ENCODE measurements around the gene SH3GL1. TPM values are rescaled to one million over a fixed set of nuclear protein-coding genes. Genes with fewer than 3 reads are reported as not detected.

SH3GL1 gene
- total and polyA plus RNA-seq, 2 of the 4 experiments (the other 2 are of a cell fraction), result 28.1 to 138 TPM

DNA sequence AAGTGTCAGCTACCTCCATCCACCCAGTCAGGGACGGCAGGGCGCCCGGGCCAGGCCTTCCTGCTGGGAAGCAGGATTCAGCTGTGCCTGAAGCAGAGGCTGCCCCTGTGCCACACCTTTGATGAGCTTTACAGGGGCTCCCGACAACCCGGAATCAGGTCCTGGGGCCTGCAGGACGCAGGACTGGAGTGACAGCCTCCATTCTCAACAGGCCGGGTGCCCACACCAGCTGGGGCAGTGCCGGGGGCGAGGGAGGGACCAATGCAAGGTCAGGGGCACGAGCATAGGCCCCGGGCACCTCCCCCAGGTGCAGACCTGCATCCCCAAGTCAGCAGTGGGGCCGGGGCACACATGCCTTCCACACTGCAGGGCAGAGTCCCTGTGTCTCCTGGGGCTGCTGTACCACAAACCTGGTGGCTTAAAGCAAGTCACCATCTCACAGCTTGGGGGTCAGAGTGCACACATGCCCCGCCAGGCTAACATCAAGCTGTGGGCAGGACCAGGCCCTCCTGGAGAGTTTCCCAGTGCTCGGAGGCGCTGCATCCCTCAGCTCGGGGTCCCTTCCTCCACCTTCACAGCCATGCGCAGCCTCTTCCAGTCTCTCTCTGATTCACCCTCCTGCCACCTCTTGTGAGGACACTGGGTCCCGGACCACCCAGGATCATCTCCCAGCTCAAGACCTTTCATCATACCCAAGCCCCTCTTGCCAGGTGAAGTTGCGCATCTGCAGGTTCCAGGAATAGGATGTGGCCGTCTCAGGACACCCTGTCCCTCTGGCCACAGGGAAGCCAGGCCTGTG is 43.8 kb upstream of the SH3GL1 start (continued):
- no peak for TF ChIP-seq RCOR1 (IDR thresholded peaks at IDR 0.05; ENCODE audit: insufficient replicate concordance, low read length)

DNA sequence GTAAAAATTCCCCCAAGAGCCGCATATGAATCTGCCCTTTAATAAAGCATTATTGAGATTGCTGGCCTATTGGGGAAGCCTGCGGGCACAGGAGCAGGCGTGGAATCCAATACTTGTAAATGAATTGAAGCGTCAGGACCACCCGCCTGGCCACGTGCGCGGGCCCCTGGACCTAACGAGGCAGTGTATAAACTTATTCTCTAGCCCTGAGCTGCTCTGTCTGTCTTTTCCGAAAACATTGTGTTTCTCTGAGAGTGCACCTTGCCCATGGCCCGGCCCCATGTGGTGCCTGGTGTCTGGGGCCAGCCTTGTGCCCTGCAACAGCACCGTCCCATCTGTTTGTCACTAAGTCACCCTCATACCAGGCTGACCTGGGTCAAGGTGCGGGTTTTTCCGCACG is 42.8 kb upstream of the SH3GL1 start:
- Histone ChIP-seq H3K23ac (ENCODE audit: low read depth, low read length) (no peak overlapping the region), H3K27me3 (ENCODE audit: control insufficient read depth, insufficient read depth, low read length) (no peaks in the 10 kb centered on the region), H2BK120ac (ENCODE audit: low read depth, low read length) (no peak overlapping the region), H3K9ac (ENCODE audit: low read depth, low read length) (no peak overlapping the region), H2BK15ac (ENCODE audit: low read depth, low read length) (no peak overlapping the region), H2AFZ (replicated peaks; ENCODE audit: low read length, poor library complexity) (no peak overlapping the region), H2AK9ac (replicated peaks; ENCODE audit: low read depth, low read length, poor library complexity) (peak overlapping the region; percentile 57), H3K4me1 (ENCODE audit: control insufficient read depth, insufficient read depth, low read length) (no peaks in the 10 kb centered on the region), H4K8ac (ENCODE audit: low read depth in 2 of 2, low read length in 2 of 2) (no peak overlapping the region), H3K4me3 (ENCODE audit: insufficient read depth, low read depth, low read length) (no peak overlapping the region), H4K91ac (ENCODE audit: insufficient read depth, low read depth, low read length) (no peak overlapping the region), H4K5ac (ENCODE audit: low read depth, low read length) (no peak overlapping the region), H3K18ac (ENCODE audit: low read depth, low read length) (no peak overlapping the region), H3K4ac (ENCODE audit: low read depth, low read length) (no peak overlapping the region), H2AK5ac (ENCODE audit: low read depth, low read length) (no peak overlapping the region), H3K9me3 (ENCODE audit: control insufficient read depth, insufficient read depth, low read length) (no peaks in the 10 kb centered on the region), H4K20me1 (ENCODE audit: insufficient read depth, low read length) (peaks cover 10% of the 10 kb centered on the region; the same call in 1 of the 2 replicates), H3K79me1 (ENCODE audit: low read depth in 1 of 2, low read length in 2 of 2) (peaks cover 3 to 27% of the 10 kb centered on the region in 2 experiments), H2BK20ac (ENCODE audit: low read depth, low read length) (no peak overlapping the region), H3K27ac (ENCODE audit: insufficient read depth, low read length) (no peak overlapping the region), H3K36me3 (ENCODE audit: control insufficient read depth, insufficient read depth, low read length) (peaks cover 44% of the 10 kb centered on the region), H3K9me1 (ENCODE audit: insufficient read depth, low read length) (peaks cover 6% of the 10 kb centered on the region; the same call in 1 of the 2 replicates), H3K4me2 (ENCODE audit: low read depth, low read length) (no peak overlapping the region), H3K56ac (ENCODE audit: extremely low read depth, insufficient read depth, low read length) (no peak overlapping the region), H3K14ac (replicated peaks; ENCODE audit: low read depth, low read length) (no peak overlapping the region), H2BK5ac (ENCODE audit: low read depth, low read length, poor library complexity, severe bottlenecking) (no peak overlapping the region)
- dilution Hi-C loops (cut with HindIII; ENCODE audit: low sequenced_read_pairs, unreplicated experiment) (no loop called here), intact Hi-C loops (cut with micrococcal nuclease) (no loop called here), in situ Hi-C loops (cut with MboI; ENCODE audit: low sequenced_read_pairs) (no loop called here)
- ChIA-PET CTCF (no interaction called here), POLR2A (ENCODE audit: unreplicated experiment) (no interaction called here)
- TF ChIP-seq MAFK (IDR thresholded peaks at IDR 0.05; ENCODE audit: low read depth, low read length) (no peak), CEBPB (IDR thresholded peaks at IDR 0.05; ENCODE audit: low read depth, low read length) (no peak), RFX5 (IDR thresholded peaks at IDR 0.05; ENCODE audit: low read depth, low read length) (no peak), BHLHE40 (IDR thresholded peaks at IDR 0.05; ENCODE audit: low read depth, low read length) (no peak), RCOR1 (IDR thresholded peaks at IDR 0.05; ENCODE audit: insufficient replicate concordance, low read length) (no peak)
- no TSS peak for BruUV-seq (replicated peaks)
- DNase-seq (no peak), ATAC-seq (ENCODE audit: low read depth) (no peak)
- 95% methylated on average over 10 of the region's 15 CpGs; no CpG with 5 or more reads in 1 of the 2 experiments for WGBS, 2 experiments (ENCODE audit: extremely low coverage in 2 of 2, insufficient read length in 1 of 2)

All from IMR-90 (cell line).